Immature natural killer cell (primary cell): Measurements from ENCODE around the gene AP2B1. TPM values are rescaled to one million over a fixed set of nuclear protein-coding genes. Genes with fewer than 3 reads are reported as not detected.
"Not testable (repeated sequence)": the region's sequence is repeated elsewhere in the genome, so short reads cannot be mapped to it uniquely, and the experiment has no call there.

Source experiments
- DNase-seq, 3 donors: peaks; one replicate each; pipeline ENCODE4 v3.0.0; 2022; ENCODE audit warnings: mixed read lengths in 1 of 3
- H3K27ac Mint-ChIP-seq, 6 donors: one replicate each; pipeline ENCODE4 v1.8.0; 2020; ENCODE audit warnings: mixed read lengths in 6 of 6, mild to moderate bottlenecking in 5 of 6, inconsistent platforms in 4 of 6, moderate library complexity in 3 of 6
- H3K27me3 Mint-ChIP-seq, 3 donors: one replicate each; pipeline ENCODE4 v1.8.0; 2020 to 2021; ENCODE audit warnings: low read depth in 3 of 3, mild to moderate bottlenecking in 3 of 3, mixed read lengths in 3 of 3, moderate library complexity in 3 of 3, inconsistent platforms in 1 of 3
- H3K36me3 Mint-ChIP-seq, 3 donors: one replicate each; pipeline ENCODE4 v1.8.0; 2020; ENCODE audit warnings: mixed read lengths in 3 of 3, inconsistent platforms in 2 of 3, mild to moderate bottlenecking in 2 of 3
- H3K4me1 Mint-ChIP-seq, 2 donors: one replicate each; pipeline ENCODE4 v1.8.0; 2020; ENCODE audit warnings: inconsistent platforms in 2 of 2, mild to moderate bottlenecking in 2 of 2, mixed read lengths in 2 of 2, moderate library complexity in 1 of 2
- H3K4me3 Mint-ChIP-seq, 5 donors: one replicate each; pipeline ENCODE4 v1.8.0; 2020; ENCODE audit warnings: mild to moderate bottlenecking in 5 of 5, mixed read lengths in 5 of 5, inconsistent platforms in 3 of 5, moderate library complexity in 3 of 5
- H3K9me3 Mint-ChIP-seq, 6 donors: one replicate each; pipeline ENCODE4 v1.8.0; 2020; ENCODE audit warnings: mild to moderate bottlenecking in 6 of 6, mixed read lengths in 6 of 6, inconsistent platforms in 4 of 6, moderate library complexity in 3 of 6
- polyA plus RNA-seq, 3 donors: library from polyadenylated mRNA; unstranded; fragments of 300-500 nt; fragmentation: Illumina TruSeq; gene quantifications; one replicate each; pipeline ENCODE4 v1.2.3, GENCODE V29; 2021

Gene AP2B1
- polyA plus RNA-seq, 3 donors from 2014 or later: 43.7 to 79.9 (median 51.4) TPM

- no peaks in the 10 kb centered on the region for H3K9me3 Mint-ChIP-seq
- H3K4me3 Mint-ChIP-seq: peak overlapping the region; percentile 94 to 99 (median 97)
- peak overlapping the region; percentile 95 to 99 (median 98) for H3K27ac Mint-ChIP-seq
- H3K4me1 Mint-ChIP-seq: peaks cover 34 to 45% of the 10 kb centered on the region in 2 donors
- no peak for DNase-seq
- peaks cover 12 to 14% (median 14%) of the 10 kb centered on the region in 3 donors for H3K27me3 Mint-ChIP-seq
- H3K36me3 Mint-ChIP-seq: no peaks in the 10 kb centered on the region
Observed at GRCh38 chr17:35586569-35587073, 501 bp upstream of the AP2B1 start.

GRCh38 chr17:35588196-35588920 is 1.2 kb downstream of the AP2B1 start:
- Mint-ChIP-seq H3K4me1 (peaks cover 34 to 50% of the 10 kb centered on the region in 2 donors), H3K9me3 (no peaks in the 10 kb centered on the region)
- DNase-seq: no peak

GRCh38 chr17:35596072-35596471 is 8.9 kb downstream of the AP2B1 start:
- H3K9me3 Mint-ChIP-seq: no peaks in the 10 kb centered on the region
- H3K36me3 Mint-ChIP-seq: peaks cover 28 to 39% (median 28%) of the 10 kb centered on the region in 3 donors
- H3K4me1 Mint-ChIP-seq: peaks cover 0 to 26% of the 10 kb centered on the region in 2 donors
- H3K27ac Mint-ChIP-seq: no peak overlapping the region
- DNase-seq: no peak
- H3K4me3 Mint-ChIP-seq: no peak overlapping the region
- H3K27me3 Mint-ChIP-seq: peaks cover 0 to 1% (median 0%) of the 10 kb centered on the region in 3 donors

More at GRCh38 chr17:35588196-35588920, 1.2 kb downstream of the AP2B1 start:
- Mint-ChIP-seq H3K4me3 (peak overlapping the region; percentile 94 to 99 (median 97)), H3K27me3 (peaks cover 12 to 14% (median 13%) of the 10 kb centered on the region in 3 donors), H3K36me3 (no peaks in the 10 kb centered on the region), H3K27ac (peak overlapping the region; percentile 95 to 99 (median 98))

- Mint-ChIP-seq H3K27me3 (peaks cover 0 to 1% (median 0%) of the 10 kb centered on the region in 3 donors), H3K27ac (no peak overlapping the region), H3K9me3 (no peaks in the 10 kb centered on the region), H3K4me1 (peaks cover 0 to 26% of the 10 kb centered on the region in 2 donors), H3K36me3 (peaks cover 28 to 41% (median 30%) of the 10 kb centered on the region in 3 donors), H3K4me3 (no peak overlapping the region)
- DNase-seq: no peak
Observed at GRCh38 chr17:35596530-35597233, 9.6 kb downstream of the AP2B1 start.

GRCh38 chr17:35597604-35598003 is 10.5 kb downstream of the AP2B1 start:
- peaks cover 0 to 26% of the 10 kb centered on the region in 2 donors for H3K4me1 Mint-ChIP-seq
- no peak overlapping the region for H3K27ac Mint-ChIP-seq
- no peaks in the 10 kb centered on the region for H3K9me3 Mint-ChIP-seq
- H3K36me3 Mint-ChIP-seq: peaks cover 29 to 44% (median 30%) of the 10 kb centered on the region in 3 donors
- DNase-seq: no peak
- H3K27me3 Mint-ChIP-seq: peaks cover 0 to 1% (median 0%) of the 10 kb centered on the region in 3 donors
- H3K4me3 Mint-ChIP-seq: no peak overlapping the region

GRCh38 chr17:35603674-35604073 is 16.6 kb downstream of the AP2B1 start:
- no peak overlapping the region for H3K4me3 Mint-ChIP-seq
- no peaks in the 10 kb centered on the region for H3K9me3 Mint-ChIP-seq
- H3K36me3 Mint-ChIP-seq: peaks cover 23 to 51% (median 26%) of the 10 kb centered on the region in 3 donors
- H3K27me3 Mint-ChIP-seq: no peaks in the 10 kb centered on the region
- H3K4me1 Mint-ChIP-seq: no peaks in the 10 kb centered on the region
- DNase-seq: no peak
- no peak overlapping the region for H3K27ac Mint-ChIP-seq

- Mint-ChIP-seq H3K27ac (peak overlapping the region in 1 of 6 donors; percentile 53), H3K36me3 (peaks cover 17 to 50% (median 29%) of the 10 kb centered on the region in 3 donors), H3K4me3 (no peak overlapping the region), H3K27me3 (no peaks in the 10 kb centered on the region), H3K4me1 (no peaks in the 10 kb centered on the region), H3K9me3 (no peaks in the 10 kb centered on the region)
- no peak for DNase-seq
Observed at GRCh38 chr17:35605678-35606077, 18.6 kb downstream of the AP2B1 start.

- no peaks in the 10 kb centered on the region for H3K9me3 Mint-ChIP-seq
- no peaks in the 10 kb centered on the region for H3K4me1 Mint-ChIP-seq
- no peaks in the 10 kb centered on the region for H3K27me3 Mint-ChIP-seq
- H3K27ac Mint-ChIP-seq: peak overlapping the region in 1 of 6 donors; percentile 35
- DNase-seq: no peak
- H3K36me3 Mint-ChIP-seq: peaks cover 11 to 47% (median 29%) of the 10 kb centered on the region in 3 donors
- H3K4me3 Mint-ChIP-seq: no peak overlapping the region
Observed at GRCh38 chr17:35607239-35607847, 20.2 kb downstream of the AP2B1 start.

- H3K27ac Mint-ChIP-seq: no peak overlapping the region
- H3K9me3 Mint-ChIP-seq: no peaks in the 10 kb centered on the region
- H3K36me3 Mint-ChIP-seq: peaks cover 6 to 38% (median 21%) of the 10 kb centered on the region in 3 donors
- no peaks in the 10 kb centered on the region for H3K27me3 Mint-ChIP-seq
- DNase-seq: no peak
- no peak overlapping the region for H3K4me3 Mint-ChIP-seq
- H3K4me1 Mint-ChIP-seq: peaks cover 0 to 7% of the 10 kb centered on the region in 2 donors
Observed at GRCh38 chr17:35609831-35610230, 22.7 kb downstream of the AP2B1 start.

- H3K4me1 Mint-ChIP-seq, DNase-seq: not testable (repeated sequence)
- peaks cover 6 to 37% (median 21%) of the 10 kb centered on the region in 3 donors for H3K36me3 Mint-ChIP-seq
Observed at GRCh38 chr17:35610746-35611145, 23.6 kb downstream of the AP2B1 start.

GRCh38 chr17:35612924-35613521 is 25.9 kb downstream of the AP2B1 start:
- Mint-ChIP-seq H3K4me3 (no peak overlapping the region), H3K27ac (peak overlapping the region in 1 of 6 donors; percentile 26), H3K4me1 (peaks cover 0 to 7% of the 10 kb centered on the region in 2 donors), H3K36me3 (peaks cover 0 to 18% (median 12%) of the 10 kb centered on the region in 3 donors), H3K27me3 (no peaks in the 10 kb centered on the region), H3K9me3 (no peaks in the 10 kb centered on the region)
- peak in 2 of 3 donors; percentile 3 to 11 for DNase-seq

More at GRCh38 chr17:35610746-35611145, 23.6 kb downstream of the AP2B1 start:
- not testable (repeated sequence) for H3K27ac Mint-ChIP-seq, H3K4me3 Mint-ChIP-seq, H3K9me3 Mint-ChIP-seq, H3K27me3 Mint-ChIP-seq

GRCh38 chr17:35614810-35615209 is 27.7 kb downstream of the AP2B1 start:
- H3K36me3 Mint-ChIP-seq: peaks cover 0 to 10% (median under 1%) of the 10 kb centered on the region in 3 donors
- no peaks in the 10 kb centered on the region for H3K9me3 Mint-ChIP-seq
- H3K4me3 Mint-ChIP-seq: no peak overlapping the region
- H3K4me1 Mint-ChIP-seq: peaks cover 0 to 7% of the 10 kb centered on the region in 2 donors
- H3K27me3 Mint-ChIP-seq: no peaks in the 10 kb centered on the region
- no peak for DNase-seq
- no peak overlapping the region for H3K27ac Mint-ChIP-seq

GRCh38 chr17:35616536-35616935 is 29.4 kb downstream of the AP2B1 start:
- H3K9me3 Mint-ChIP-seq: no peaks in the 10 kb centered on the region
- DNase-seq: no peak
- no peaks in the 10 kb centered on the region for H3K27me3 Mint-ChIP-seq
- no peak overlapping the region for H3K27ac Mint-ChIP-seq
- no peak overlapping the region for H3K4me3 Mint-ChIP-seq
- peaks cover 0 to 4% (median 0%) of the 10 kb centered on the region in 3 donors for H3K36me3 Mint-ChIP-seq
- H3K4me1 Mint-ChIP-seq: peaks cover 0 to 17% of the 10 kb centered on the region in 2 donors
